Brain microvascular endothelial cell (primary cell): Measurements from ENCODE around the gene ARL14.

Experiments used
- DNase-seq: peaks from one replicate; pipeline ENCODE4 v3.0.0-alpha.2; 2020
- H3K27ac ChIP-seq: fragments of 250-450 bp; sonication (Bioruptor Pico); 2 replicates; pipeline ENCODE4 v1.5.1; 2020; ENCODE audit warnings: mild to moderate bottlenecking, moderate library complexity
- H3K27me3 ChIP-seq: fragments of 250-450 bp; sonication (Bioruptor Pico); replicated peaks from 2 replicates; pipeline ENCODE4 v1.5.1; 2020; ENCODE audit warnings: mild to moderate bottlenecking
- H3K36me3 ChIP-seq: fragments of 250-450 bp; sonication (Bioruptor Pico); replicated peaks from 2 replicates; pipeline ENCODE4 v1.5.1; 2020; ENCODE audit warnings: mild to moderate bottlenecking
- H3K4me3 ChIP-seq: 2 replicates; pipeline ENCODE4 v1.5.1; 2011; ENCODE audit warnings: low read depth, mild to moderate bottlenecking, control low read depth, low read length, moderate library complexity
- CTCF ChIP-seq: IDR thresholded peaks from 2 replicates; pipeline ENCODE4 v1.5.1; 2011; ENCODE audit warnings: low read depth, mild to moderate bottlenecking, moderate library complexity, low read length, control low read depth, inconsistent platforms; ENCODE audit errors: missing control alignments
- in situ Hi-C: cut with HindIII; loops from 2 replicates; pipeline ENCODE4 v1.10.0; 2017; ENCODE audit warnings: low sequenced_read_pairs, low pct_ligation_motif_present

The ARL14 gene

GRCh38 chr3:160668454-160668853 lies 8.5 kb upstream of the ARL14 start:
- Histone ChIP-seq H3K27me3 (no peaks in the 10 kb centered on the region), H3K27ac (no peak overlapping the region), H3K36me3 (no peaks in the 10 kb centered on the region), H3K4me3 (no peak overlapping the region)
- no peak for DNase-seq
- TF ChIP-seq CTCF = no peak
- in situ Hi-C loops = no loop called here

- DNase-seq = no peak
- in situ Hi-C loops = no loop called here
- no peak for TF ChIP-seq CTCF
- H3K4me3 ChIP-seq = no peak overlapping the region
- no peaks in the 10 kb centered on the region for H3K36me3 ChIP-seq
- H3K27ac ChIP-seq = no peak overlapping the region
- H3K27me3 ChIP-seq = no peaks in the 10 kb centered on the region
These were observed 5.7 kb upstream of the ARL14 start for GRCh38 chr3:160671231-160671630.

GRCh38 chr3:160671995-160672394 lies 5.0 kb upstream of the ARL14 start:
- TF ChIP-seq CTCF = no peak
- Histone ChIP-seq H3K27ac (no peak overlapping the region), H3K27me3 (no peaks in the 10 kb centered on the region), H3K4me3 (no peak overlapping the region), H3K36me3 (no peaks in the 10 kb centered on the region)
- no peak for DNase-seq
- in situ Hi-C loops = no loop called here

- Histone ChIP-seq H3K36me3 (no peaks in the 10 kb centered on the region), H3K27me3 (no peaks in the 10 kb centered on the region), H3K27ac (no peak overlapping the region), H3K4me3 (no peak overlapping the region)
- in situ Hi-C loops = no loop called here
- no peak for DNase-seq
- no peak for TF ChIP-seq CTCF
These were observed 3.8 kb upstream of the ARL14 start for GRCh38 chr3:160673188-160673587.

GRCh38 chr3:160675566-160676124 lies 1.3 kb upstream of the ARL14 start:
- Histone ChIP-seq H3K27ac (no peak overlapping the region), H3K36me3 (no peaks in the 10 kb centered on the region), H3K4me3 (no peak overlapping the region), H3K27me3 (no peaks in the 10 kb centered on the region)
- DNase-seq = no peak
- in situ Hi-C loops = loop anchor here (25.0 kb wide), 1 partner anchor 262 kb away; no protein-coding TSS in a partner anchor
- TF ChIP-seq CTCF = no peak

GRCh38 chr3:160677459-160677881 lies 510 bp downstream of the ARL14 start:
- in situ Hi-C loops = loop anchor here (25.0 kb wide), 1 partner anchor 260 kb away; no protein-coding TSS in a partner anchor

More at GRCh38 chr3:160677459-160677881, 510 bp downstream of the ARL14 start:
- TF ChIP-seq CTCF = no peak
- Histone ChIP-seq H3K27me3 (no peaks in the 10 kb centered on the region), H3K36me3 (no peaks in the 10 kb centered on the region), H3K27ac (no peak overlapping the region), H3K4me3 (no peak overlapping the region)
- peak; percentile 29 for DNase-seq
